Activated T-cell treated with anti-CD3 and anti-CD28 coated beads, Interleukin-2, amount 50 U/mL, for 48 hours (primary cell): ENCODE results near the gene SLC35F6.
"Not testable (repeated sequence)": the region's sequence is repeated elsewhere in the genome, so short reads cannot be mapped to it uniquely, and the experiment has no call there.

Experiments
- DNase-seq, 2 experiments: peaks; one replicate each; pipeline ENCODE4 v3.0.0-alpha.2; 2020

Gene SLC35F6

DNA sequence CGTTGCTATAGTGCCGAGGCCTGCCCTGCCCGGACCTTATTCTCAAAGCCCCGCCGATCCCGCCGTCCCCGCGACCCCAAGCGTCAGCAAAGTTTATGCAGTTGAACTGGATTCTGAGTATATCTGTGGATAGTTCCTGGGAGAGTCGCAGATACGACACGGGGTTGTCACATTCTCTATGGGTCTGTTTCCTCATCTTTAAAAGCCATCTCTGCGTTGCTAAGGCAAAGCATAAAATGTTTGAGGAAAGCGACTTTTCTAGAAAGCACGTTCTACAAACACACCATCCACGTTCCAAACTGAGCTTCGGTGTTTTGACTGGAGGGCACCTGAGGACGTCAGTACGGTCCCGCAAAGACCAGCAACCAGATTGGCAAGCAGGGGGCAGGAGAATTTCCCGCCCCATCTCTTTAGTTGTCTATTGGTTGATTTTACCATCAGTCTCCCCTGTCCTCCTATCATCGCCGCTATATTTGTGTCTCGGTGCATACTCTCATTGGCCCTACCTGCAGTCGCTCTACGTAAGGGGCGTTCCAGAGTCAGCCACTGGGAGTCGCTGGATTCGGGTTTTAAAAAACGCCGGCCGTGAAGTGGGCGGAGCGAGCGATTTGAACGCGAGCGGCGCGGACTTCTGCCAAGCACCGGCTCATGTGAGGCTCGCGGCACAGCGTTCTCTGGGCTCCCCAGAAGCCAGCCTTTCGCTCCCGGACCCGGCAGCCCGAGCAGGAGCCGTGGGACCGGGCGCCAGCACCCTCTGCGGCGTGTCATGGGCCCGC is 21.5 kb downstream of the SLC35F6 start, which contains the start of gene CENPA:
TSS of gene CENPA (plus strand) at position 626 of the 776 bp plus-strand sequence. CDS start at position 767, 141 bp downstream.
- DNase-seq: peak; percentile 96

DNA sequence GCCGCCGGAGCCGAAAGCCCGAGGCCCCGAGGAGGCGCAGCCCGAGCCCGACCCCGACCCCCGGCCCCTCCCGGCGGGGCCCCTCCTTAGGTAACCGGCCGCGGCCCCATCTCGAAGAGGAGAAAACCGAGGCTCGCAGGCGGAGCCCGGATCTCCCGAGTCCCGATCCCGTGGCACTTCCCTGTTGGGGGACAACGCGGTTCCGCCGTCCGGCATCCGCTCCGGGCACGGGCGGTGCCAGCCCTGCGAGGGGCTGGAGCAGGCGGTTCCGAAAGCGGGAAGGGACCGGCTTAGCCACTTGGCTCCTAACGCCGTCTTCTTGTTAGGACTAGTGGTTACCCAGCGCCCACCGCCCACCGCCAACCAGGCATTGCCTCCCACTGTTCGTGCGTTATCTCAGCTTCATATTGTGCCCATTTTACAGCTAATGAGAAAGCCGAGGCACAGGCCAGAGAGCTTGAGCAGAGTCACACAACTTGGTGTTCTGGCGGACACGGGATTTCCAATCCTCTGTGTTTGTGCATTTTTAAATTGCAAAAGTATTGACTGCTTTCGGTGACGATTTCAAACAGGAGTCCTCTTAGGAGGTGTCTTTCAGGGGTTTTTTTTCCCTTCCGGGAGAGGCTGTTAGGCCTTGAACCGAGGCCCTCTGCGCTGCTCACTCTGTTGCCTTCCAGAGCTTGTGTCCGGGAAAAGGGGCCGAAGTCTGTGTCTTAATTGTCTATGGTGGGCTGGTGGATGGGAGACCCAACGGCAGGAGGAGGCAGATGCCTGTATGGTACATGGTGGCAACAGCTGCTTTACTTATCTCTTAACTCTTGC is 22.3 kb downstream of the SLC35F6 start:
- peak in 1 of 2 experiments; percentile 60 for DNase-seq

DNA sequence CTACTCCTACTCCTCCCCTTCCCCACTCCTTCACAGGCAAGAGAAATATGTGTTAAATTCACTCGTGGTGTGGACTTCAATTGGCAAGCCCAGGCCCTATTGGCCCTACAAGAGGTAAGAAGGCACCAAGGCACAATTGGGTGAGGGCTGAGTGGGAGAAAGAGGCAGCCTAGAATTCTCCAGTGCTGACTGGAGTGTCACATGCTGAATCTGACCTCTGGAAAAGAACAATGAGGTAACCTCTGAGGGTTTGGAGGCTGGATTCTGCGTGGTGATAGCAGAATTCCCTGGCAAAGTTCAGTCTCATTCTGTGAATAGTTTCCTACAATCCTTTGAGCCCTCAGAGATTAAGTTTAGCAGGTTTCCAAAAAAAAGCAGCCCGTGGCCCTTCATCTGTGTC is 28.6 kb downstream of the SLC35F6 start:
- no peak for DNase-seq

DNA sequence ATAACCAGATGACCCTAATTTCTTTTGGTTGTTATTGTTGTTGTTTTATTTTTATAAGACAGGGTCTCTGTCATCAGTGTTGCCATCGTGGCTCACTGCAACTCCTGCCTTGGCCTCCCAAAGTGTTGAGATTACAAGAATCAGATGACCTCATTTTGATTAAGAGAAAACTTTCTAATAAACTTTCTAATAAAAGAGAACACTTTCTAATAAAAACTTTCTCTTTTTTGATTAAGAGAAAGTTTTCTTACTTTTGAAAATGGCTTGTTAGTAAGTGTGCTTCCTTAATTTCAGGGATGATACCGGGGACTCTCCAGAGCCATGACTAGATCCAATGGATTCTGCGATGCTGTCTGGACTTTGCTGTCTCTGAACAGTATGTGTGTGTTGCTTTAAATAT is 29.4 kb downstream of the SLC35F6 start:
- no peak for DNase-seq

DNA sequence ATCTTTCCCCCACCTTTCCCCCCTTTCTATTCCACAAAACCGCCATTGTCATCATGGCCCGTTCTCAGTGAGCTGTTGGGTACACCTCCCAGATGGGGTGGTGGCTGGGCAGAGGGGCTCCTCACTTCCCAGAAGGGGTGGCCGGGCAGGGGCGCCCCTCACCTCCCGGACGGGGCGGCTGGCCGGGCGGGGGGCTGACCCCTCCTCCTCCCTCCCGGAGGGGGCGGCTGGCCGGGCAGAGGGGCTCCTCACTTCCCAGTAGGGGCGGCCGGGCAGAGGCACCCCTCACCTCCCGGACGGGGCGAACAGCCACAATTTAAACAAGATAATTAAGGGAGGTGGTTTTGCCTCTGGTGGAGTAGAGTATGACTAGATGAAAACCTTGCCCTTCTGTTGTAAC is 31.1 kb downstream of the SLC35F6 start:
- DNase-seq: not testable (repeated sequence)

DNA sequence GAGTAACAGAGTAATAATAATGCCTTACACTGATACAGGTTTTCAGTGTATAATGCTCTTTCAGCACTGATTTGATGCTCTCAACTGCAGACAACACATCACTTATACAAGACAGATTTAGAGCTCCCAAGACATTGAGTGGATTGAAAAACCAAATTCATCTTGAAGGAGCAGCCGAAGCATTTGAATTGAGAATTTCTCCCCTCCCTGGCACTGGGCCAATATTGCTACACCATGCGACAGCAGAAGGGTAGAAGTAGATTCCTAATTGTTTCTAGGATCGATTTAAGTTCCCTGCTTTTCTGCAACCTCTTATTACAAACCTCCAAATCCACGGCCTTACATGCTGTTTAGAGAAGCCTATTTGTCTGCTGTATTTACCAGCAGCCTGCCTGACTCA is 37.2 kb downstream of the SLC35F6 start:
- DNase-seq: no peak

DNA sequence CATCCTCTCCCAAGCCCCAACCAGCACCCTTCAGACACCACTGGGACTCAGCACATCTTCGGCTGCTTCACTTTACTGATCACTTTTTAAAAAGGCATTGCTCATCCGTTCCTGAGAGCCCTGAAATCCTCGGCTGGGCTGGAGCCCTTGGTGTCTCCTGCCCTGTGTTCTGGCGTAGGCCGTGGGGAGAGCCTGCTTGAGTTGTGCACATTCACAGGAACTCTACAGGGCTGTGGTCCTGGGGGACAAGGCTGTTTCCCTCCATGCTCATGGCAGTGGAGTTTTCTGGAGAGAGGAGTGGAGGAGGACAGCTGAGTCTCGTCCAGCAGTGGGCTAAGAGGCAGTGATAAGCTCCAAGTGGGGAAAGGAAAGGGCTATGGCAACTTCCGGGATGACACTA is 37.7 kb downstream of the SLC35F6 start:
- DNase-seq: no peak

DNA sequence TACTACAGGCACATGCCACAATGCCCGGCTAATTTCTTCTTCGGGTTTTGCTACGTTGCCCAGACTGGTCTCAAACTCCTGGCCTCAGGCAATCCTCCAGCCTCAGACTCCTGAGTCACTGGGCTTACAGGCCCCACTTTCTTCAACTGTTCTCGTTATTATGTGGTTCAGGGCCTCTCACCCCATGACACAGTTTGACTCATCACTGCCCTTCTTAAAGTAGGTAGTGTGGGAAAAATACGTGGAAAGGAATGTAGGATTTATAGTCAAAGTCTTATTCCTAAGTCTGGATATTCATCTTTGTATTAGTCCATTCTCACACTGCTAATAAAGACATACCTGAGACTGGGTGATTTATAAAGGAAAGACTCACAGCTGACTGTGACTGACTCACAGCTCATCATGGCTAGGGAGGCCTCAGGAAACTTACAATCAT is 41.2 kb downstream of the SLC35F6 start:
- DNase-seq: no peak

DNA sequence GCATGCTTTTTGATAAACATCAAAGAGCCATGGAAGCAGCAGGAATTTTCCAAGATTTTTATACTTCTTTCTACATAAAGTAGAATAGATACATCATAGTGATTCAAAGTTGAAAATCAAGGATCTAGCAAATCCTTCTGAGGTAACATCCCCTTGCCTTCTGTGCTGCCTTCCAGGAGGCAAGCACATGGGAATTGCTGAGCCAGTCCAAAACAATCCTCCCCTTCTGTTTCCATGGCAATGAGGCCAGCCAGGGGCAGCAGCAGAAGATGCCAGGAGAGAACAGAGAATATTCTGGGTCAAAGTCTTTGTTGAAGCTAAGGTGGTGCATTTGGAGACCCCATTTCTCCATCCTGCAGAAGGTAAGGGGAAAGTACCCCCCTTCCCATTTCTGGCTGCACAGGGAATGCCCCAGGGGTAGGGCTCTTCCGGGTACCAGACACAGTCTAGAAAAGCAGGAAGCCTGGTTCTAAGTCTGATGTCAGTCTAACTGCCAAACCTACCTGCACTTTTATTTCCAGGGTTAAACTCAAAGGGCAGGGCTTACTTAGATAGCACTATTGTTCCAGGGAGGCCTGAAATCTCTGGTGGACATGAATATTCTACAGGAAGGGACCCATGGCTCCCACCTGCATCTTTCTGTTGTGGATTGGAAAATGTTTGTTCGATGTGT is 43.8 kb downstream of the SLC35F6 start:
- DNase-seq: no peak

DNA sequence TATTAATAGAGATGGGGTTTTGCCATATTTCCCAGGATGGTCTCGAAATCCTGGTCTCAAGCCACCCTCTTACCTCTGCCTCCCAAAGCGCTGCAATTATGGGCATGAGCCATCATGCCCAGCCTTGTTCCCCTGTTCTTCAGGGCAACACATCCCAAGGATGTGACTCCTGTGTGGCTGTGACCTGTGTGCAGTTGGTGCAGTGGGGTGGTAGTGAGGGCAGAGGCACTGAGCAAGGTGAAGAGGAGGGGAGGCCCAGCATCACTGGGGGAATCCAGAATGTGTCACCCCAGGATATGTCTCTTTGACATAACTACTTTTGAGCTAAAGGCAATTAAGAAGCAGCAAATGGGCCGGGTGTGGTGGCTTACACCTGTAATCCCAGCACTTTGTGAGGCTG is 45.1 kb downstream of the SLC35F6 start:
- no peak for DNase-seq

DNA sequence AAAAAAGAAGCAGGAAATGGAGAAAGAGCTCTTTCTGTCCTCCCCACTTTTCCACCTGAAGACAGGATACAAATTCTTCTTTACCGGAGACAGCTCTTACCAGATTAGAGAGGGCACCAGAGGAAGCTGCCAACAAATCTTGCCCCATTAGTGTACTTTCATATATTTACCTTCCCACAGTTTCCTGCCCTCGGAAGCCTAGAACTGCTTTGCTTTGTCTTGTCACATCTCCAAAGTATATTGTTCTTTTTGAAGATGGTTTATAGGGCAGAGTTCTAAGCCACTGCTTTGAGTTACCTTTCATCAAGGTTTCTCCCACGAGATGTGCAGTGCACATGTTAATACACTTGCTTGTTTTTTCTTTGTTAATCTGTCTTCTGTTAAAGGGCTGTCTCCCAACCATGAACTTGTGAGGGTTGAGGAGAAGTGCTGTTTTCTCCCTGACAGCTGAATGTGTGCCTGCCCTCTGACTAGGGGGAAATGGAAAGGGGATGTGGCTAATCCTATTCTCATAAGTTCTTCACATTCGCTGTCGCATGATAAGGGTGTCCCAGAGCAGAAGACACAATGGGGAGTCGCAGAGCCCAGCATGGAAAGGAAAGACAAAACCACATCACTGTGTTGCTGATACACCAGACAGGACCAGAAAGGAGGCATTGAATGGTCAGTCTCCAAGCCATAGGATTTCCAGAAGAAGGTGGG is 45.9 kb downstream of the SLC35F6 start:
- DNase-seq: no peak

DNA sequence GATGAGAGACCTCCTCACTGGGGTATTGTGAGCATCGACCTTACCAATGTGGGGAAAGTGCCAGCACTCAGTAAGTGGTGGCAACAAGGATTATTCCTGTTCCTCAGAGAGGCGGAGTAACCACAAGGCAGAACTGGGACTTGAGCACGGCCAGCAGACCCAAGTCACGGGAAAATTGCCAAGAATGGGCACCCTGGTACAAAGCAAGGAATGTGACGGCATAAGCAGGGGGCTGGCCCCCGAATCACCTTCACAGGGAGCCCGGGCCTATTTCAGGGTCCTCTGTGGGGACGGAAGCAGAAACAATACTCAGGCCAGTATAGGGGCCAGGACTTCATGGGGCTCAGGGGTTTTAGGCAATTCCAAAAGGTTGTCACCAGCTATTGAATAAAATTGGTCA is 47.2 kb downstream of the SLC35F6 start:
- no peak for DNase-seq

DNA sequence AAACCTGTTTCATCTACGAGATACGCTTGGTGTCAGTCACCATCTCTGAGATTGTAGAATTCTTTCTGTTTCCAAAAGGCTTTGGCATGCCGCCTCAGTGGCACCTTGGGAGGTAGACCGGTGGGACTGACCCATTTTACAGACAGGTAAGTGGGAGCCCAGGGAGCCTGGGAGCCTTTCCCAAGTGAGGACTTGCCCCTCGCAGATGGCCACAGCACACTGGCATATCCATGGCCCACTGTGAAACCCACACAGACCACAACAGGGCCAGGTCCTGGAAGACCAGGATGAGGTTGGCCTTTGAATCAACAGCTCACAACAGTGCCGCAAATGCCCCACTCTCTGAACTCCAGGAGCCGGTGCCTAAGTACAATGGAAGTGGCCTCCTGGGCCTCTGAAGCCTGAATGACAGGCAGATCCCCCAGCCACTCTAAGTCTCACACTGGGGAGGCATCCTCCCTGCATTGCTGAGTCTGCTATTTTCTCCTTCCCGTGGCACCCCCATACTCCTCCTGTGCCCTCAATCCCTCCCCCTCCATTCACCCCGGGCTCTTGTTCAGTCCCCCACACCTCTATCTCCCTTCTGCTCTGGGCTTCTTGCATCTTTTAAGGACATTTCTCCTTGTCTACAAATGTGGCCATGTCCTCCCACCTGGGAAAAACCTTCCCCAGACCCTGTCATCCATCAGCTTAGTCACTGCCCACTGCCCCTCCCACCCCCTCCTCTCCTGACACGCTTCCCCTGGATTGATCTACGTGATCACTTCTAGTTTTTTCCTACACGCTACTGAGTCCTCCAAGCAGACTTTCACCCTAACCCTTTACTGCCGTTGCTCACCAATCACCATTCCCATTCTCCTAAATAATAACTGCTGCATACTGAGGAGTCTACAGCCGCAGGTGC is 48.0 kb downstream of the SLC35F6 start:
- DNase-seq: no peak

DNA sequence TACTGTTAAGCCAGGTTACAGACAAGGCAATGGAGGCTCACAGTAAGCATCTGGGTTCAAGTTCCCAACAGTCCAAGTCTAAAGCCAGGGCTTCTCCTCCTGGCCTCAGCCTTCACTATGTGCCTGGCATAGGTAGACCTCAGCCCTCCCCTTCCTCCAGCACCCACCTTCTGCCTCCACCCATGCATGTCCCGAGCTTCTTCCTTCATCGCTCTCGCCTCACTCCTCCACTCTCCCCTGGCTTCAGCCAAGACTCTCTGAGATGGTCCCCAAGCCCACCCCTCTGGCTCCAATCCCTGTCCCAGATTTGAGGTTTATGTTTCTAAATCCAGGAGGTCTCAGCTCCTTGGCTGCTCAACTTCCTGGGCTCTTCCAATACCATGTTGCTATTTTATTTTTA is 48.6 kb downstream of the SLC35F6 start:
- DNase-seq: no peak

DNA sequence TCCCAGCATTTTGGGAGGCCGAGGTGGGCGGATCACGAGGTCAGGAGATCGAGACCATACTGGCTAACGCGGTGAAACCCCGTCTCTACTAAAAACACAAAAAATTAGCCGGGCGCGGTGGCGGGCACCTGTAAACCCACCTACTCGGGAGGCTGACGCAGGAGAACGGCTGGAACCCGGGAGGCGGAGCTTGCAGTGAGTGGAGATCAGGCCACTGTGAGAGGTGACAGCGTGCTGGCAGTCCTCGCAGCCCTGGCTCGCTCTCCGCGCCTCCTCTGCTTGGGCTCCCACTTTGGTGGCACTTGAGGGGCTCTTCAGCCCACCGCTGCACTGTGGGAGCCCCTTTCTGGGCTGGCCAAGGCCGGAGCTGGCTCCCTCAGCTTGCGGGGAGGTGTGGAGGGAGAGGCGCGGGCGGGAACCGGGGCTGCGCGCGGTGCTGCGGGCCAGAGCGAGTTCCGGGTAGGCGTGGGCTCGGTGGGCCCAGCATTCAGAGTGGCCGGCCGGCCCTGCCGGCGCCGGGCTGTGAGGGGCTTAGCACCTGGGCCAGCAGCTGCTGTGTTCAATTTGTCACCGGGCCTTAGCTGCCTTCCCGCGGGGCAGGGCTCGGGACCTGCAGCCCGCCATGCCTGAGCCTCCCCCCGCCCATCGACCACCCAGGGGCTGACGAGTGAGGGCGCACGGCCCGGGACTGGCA is 50.1 kb downstream of the SLC35F6 start:
- not testable (repeated sequence) for DNase-seq

DNA sequence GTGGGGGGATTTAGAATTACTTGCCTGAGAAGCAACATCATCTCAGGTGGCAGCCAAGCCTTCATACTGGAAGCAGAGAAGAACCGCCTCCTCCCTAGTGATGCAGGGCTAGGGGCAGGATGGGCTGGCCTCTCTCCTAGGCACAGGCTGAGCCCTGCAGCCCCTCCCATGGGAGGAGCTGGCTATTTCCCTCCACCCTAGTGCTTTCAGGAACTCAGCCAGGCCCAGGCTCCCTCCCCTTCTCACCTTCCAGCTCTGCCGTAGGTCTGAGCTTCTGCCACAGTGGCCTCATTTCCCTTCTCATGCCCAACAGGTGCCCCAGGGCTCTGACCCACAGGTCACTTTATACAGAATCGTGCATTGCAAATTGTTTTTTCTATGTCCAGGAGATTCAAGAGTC is 52.8 kb downstream of the SLC35F6 start:
- DNase-seq: no peak

DNA sequence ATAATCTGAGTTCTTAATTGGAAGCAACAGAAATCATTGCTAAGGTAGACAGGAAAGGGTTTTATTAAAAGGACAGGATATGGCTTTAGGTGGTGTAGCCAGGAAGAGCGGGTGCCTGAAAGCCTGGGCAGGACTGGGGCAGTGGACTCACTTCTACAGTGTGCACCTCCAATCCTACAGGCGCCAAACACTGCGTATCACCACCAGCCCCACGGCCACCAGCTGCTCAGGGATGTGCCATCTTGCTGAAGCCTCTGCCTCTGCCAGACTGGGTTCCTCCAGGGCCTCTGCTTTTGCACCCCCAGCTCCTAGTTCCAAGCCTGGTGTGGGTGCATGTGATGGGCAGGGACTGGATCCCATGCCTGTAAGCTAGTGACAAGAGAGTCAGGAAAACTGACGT is 54.2 kb downstream of the SLC35F6 start:
- DNase-seq: no peak

DNA sequence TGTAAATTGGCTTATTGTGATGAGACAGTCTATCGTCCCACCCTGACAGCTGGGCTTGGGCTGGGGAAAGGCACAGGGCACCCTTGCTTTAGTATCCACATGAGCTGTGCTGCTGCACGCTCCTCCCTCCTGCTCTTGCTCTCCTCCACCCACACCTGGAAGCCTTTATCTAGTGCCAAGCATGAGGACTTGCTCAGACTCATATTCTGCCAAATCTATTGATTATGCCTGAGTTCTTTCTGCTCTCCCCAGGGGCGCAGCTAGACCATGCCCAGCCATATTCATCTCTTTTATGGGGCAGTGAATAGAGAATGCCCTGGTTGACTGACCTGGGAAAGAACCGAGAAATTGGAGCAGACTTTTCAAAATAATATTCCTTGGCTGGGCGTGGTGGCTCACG is 54.9 kb downstream of the SLC35F6 start:
- no peak for DNase-seq

DNA sequence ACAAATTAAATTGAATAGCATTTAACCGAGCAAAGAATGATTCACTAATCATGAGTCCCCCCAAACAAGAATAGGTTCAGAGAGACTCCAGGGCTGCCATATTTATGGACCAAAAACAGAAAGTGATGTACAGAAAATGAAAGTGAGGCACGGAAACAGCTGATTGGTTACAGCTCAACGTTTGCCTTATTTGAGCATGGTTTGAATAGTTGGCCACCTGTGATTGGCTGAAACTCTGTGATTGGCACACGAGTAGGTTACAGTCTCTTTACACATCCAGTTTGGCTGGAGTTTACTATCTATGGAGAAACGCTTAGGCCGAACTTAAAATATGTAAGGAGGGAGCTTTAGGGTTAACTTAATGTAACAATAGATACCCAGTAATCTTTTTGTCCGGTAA is 56.8 kb downstream of the SLC35F6 start:
- no peak for DNase-seq

DNA sequence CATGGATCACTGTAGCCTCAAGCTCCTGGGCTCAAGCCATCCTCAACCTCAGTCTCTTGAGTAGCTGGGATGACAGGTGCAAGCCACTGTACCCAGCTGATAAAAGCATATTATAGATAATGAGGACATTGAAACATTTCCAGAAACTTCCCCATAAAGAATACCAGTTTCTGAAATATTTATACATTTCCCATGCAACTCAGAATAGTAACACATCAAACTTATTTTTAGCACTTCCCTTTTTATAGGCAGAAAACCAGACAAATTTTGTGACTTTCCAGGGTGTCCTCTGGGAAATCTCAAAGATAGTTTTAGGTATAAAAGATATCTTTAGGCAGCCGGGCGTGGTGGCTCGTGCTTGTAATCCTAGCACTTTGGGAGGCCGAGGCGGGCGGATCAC is 58.8 kb downstream of the SLC35F6 start:
- no peak for DNase-seq
